NCI-H69 (cell line): ENCODE data around the gene ARHGAP26.

ENCODE experiments used
- DNase-seq: peaks from one replicate; lab custom pipeline; 2025; lab: John Stamatoyannopoulos, UW

Gene ARHGAP26

DNA sequence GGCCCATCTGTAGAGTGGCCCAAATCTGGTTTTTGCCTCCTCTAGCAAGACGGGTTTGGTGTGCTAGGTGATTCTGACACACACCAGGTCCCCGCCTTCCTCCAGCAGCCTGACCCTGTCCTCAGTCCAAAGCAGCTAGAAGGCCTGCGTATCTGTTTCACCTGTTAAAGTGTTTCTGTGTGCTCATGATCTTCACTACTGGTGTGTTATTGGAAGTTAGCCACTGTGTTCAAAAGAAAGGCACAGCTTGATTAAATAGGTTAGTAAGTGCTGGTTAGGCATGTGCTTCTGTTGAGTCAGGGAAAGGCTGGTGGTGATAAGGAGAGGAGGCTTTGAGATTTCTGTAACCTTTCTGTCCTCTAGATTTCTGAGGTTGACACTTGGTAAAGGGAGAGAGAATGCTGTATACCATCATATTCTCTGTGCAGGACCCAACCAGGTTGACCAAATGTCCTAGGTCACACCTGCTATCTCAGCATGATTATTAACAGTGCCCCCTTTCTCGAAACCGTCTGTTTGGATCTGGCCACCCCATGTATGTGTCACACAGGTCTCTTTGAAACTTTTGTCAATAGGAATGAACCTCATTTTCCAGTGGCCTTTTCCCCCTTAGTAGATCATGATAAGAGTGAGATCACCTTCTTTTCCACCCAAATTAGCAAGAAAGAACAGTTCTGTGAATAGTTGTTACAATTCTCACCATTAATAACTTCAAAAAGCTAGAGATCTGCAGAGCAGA lies 58.8 kb downstream of the ARHGAP26 start:
- peak; percentile 34 for DNase-seq

DNA sequence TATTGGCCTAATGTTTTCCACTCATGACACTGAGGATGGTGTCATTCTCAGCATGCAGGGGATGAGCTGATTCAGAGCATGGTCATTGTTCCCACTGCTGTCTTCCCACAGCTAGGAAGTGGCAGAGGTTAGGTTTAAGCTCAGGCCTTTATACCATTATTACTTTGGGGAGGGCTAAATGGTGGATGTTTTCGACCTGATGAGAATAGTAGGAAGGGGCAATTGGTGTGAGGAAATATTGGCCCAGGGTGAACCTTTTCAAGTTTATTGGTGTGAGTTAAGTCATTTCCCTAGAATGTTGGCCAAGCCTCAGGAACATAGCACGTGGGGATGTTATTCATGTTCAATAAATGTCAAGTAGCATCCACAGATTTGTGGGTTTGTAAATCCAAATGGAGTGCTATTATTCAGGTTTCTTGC lies 59.6 kb downstream of the ARHGAP26 start:
- DNase-seq, result no peak

DNA sequence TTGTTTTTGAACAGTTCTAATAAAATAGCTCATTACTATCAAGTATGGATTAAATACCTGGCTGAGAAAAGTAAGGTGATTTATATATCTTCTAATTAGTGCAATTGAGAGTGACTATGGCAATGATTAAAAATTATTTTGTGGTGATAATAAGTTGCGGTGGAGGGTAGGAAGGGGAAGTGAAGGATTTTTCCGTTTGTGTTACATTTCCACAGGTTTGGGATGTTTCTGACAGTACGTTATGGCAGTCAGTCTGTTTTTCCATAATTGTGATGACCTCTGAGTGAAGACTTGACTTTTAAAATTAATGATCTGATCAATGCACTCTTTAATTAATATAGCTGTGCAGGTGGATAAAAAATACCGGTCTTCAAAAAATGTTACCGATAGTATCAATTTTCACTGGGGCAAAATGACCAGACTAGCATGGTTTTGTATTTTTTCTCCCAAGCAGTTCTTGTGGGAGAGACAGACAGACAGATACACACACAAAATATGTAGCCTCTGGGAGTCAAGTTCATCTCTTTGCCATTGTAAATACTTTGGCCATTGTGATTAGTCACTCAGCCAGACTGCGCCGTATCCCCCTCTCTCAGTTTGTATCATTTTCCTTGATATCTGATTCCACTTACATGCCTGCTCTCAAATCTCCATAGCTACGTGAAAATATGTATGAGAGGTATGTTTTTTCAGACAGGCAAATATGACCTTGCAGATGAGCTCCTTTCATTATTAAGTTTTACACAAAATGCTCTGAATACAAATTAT lies 60.2 kb downstream of the ARHGAP26 start:
- no peak for DNase-seq

DNA sequence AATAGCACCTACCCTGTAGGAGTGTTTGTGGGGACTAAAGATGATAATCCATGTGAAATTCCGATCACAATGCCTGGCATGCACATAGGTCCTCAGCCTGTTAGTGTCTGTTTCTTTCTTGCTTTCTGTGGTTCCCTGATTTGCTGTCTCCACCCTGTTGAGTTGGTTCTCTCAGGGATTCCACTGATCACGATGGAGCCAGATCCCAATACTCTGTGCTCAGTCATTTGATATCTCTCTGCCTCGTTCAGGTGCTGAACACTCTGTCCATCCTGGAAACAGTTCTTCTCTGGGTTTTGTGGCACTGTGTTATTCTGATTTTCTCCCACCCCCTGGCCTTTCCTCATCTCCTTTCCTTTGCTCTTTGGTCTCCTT lies 60.8 kb downstream of the ARHGAP26 start:
- DNase-seq, result peak; percentile 11

DNA sequence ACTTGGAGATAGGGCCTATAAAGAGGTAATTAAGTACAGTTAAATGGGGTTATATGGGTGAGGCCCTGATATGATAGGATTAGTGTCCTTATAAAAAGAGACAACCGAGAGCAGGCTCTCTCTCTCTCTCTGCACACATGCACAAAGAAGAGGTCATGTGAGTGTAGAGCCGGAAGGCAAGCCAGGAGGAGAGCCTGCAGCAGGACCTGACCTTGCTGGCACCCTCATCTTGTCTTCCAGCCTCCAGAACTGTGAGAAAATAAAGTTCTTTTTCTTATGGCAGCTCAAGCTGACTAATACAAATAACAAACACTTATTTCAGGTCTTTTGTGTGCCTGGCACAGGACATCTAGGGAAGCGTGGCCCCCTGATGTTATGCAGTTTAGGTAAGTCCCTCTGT lies 62.1 kb downstream of the ARHGAP26 start:
- DNase-seq, result no peak

DNA sequence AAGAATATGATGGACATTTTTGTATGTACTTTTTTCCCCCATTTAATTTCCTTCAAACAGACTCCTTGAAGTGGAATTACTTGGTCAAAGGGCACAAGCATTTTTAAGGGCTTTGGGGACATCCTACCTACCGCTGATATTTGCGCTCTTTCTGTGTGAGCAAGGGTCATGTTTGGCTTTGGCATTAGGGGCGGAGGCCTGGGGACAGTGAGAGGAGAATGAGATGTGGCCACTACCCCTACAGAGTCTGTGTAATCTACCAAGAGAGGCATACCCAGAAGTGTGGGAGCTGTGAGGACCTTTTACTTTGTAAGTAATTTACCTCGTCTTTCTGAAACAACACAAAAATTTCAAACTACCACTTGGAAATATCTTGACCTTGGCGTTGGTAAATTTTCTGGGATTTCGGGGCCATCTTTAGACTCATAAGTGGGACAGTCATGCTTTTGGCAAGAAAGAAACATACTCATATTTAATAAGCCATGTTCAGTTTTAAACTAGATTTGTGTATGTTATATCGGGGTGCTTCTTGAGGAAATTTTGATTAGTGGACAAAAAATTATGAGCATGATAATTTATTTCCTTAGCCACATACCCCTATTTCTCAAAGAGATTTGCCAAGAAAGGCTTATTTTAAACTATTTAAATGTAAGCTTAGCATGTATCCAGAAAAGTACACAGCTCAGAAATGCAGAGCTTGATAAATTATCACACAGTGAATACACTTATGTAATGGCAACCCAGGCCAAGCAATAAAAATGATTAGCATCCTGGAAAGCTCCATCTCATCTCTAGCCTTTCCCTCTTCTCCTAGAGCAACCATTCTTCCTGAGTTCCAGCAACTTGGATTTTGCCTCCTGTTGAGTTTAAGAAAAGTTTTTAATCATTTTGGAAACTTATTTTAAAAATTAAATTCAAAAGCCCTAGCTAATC lies 63.6 kb downstream of the ARHGAP26 start:
- no peak for DNase-seq

DNA sequence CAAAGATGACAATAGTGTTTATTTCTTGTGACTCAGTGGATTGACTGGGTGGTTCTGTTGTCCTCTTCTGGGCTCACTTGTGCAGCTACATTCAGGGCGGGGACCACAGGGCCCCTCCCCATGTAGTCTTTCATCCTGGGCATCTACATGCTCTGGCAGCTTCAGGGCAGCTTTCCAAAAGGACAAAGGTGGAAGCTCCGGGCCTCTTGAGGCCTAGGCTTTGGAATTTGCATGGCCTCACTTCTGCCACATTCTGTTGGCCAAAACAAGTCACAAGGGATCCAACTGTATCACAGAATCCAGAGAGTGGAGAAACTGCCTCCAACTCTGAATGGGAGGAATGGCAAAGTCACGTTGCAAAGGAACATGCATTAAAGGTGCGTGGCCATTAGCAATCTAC lies 64.3 kb downstream of the ARHGAP26 start:
- no peak for DNase-seq

DNA sequence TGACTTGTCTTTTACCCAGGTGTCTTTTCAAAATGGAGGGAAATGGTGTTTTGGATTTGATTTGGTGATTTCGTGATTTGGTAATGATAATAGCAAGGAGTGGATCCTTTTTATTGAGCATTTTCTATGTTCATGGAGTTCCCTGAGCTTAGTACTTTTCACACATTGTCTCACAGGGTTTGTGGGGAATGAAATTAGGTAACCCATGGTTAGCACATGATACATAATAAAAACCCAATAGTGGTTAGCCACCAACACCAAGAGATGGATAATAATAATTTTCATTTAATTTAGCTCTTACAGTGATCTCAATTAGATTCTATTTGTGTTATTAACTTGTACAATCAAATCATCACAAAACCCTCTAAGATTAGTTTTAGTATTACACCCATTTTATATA lies 65.4 kb downstream of the ARHGAP26 start:
- no peak for DNase-seq

DNA sequence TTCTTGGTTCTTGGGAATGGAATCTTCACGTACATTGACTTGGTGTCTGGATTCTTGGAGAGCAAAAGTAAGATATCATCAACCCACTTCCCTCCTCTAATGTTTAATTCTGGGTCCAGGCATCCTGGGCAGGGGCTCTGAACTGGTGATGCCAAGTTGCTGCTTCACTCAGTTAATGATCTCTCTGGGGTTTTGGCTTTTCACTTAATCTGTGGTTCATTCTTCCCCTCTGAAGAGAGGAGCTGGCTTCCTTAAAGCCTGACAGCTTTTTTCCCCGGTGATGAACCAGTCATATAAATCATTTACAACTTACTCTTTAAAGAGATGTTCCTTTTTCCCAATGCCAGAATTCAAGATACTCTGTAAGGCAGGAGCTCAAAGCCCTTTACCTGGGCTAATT lies 65.9 kb downstream of the ARHGAP26 start:
- no peak for DNase-seq

DNA sequence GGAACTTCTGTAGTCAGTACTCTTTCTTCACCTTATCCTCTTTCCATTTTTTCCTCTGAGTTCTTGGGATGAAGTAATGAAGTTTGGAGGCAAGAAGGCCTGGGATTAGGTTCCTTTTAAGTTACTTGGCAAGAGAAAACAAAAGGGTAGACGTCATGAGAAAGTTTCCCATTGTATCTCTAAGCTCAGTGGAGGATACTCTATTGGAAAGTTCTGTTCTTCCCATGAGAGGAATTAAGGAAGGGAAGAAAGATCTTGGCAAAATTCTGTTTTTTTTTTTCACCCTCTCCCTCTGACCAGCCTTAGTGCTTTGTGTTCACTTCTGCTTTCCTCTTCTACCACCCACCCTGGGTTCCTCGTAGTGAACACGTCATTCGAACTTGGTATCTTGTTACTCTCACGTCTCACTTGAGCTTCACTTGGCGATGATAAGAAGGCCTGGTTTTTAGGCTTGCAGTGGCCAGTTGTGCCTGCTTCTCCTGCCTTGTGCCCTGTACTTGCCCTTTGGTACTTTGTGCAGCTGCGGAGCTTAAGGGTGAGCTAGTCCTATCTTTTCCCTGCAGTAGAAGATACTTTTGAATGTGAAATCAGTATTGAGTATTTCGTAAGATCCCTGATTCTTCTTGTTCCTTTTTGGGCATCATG lies 67.0 kb downstream of the ARHGAP26 start:
- DNase-seq, result no peak

DNA sequence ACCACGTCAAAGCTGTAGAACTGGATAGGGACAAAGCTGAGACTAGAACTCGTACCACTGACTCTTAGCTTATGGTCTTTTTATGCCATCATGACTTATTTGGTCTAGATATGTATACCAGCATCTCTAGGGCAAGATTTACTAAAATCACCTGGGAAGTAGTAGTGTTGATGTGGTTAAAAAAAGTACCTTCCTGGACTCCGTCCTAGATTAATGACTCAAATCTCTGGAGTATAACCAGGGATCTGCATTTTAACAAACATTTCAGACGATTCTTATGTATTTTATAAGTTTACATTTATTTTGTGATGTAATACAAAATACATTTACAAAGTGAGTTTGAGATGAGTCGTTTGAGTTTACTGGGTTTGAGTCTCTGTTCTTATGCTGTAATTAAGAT lies 68.7 kb downstream of the ARHGAP26 start:
- DNase-seq, result no peak

DNA sequence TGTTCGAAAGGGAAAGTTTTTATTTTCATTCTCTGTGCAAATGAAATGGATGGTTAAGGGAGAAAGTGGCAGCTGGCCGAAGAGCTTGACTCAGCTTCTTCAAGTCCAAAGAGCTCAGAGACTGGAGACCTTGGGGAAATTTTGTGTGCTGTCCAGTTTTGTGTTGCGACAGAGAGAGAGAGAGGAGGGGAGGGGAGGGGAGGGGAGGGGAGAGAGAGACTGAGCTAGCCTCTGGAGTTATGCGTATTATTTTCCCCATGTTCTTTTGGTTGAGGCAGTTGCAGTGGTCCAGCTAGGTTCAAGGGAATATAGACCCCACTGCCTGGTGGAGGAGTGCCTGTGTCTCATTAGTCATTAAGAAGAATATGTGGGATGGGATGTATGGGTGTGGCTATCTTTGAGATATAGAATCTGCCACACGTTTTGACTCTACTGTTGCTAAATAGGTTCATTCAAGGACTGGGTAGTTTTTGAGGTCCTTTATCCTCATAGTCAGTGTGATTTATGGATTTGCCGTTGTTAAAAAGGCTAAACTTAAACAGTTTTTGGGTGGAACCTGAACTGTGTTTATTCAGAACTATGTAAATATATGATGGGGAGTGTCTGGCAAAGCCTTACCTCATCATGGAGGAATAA lies 69.7 kb downstream of the ARHGAP26 start:
- DNase-seq, result peak; percentile 83

DNA sequence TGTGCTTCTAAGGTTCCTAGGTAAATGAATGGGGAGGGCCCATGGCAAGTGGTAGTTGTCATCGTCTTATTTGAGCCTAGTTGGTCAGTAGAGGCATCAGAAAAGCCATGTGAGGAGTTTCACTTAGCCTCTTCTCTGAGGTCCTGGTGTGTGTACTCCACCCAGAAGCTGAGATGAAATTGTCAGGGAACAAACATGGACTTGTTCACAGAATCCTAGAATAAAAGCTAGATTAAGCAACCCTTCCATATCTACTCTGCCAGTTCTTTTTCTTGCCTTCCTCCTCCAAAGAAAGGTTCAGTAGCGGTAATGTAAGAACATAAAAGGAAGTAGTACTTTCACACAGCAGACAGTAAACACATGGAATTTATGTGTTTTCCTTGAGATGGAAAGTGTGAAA lies 70.4 kb downstream of the ARHGAP26 start:
- peak; percentile 64 for DNase-seq

DNA sequence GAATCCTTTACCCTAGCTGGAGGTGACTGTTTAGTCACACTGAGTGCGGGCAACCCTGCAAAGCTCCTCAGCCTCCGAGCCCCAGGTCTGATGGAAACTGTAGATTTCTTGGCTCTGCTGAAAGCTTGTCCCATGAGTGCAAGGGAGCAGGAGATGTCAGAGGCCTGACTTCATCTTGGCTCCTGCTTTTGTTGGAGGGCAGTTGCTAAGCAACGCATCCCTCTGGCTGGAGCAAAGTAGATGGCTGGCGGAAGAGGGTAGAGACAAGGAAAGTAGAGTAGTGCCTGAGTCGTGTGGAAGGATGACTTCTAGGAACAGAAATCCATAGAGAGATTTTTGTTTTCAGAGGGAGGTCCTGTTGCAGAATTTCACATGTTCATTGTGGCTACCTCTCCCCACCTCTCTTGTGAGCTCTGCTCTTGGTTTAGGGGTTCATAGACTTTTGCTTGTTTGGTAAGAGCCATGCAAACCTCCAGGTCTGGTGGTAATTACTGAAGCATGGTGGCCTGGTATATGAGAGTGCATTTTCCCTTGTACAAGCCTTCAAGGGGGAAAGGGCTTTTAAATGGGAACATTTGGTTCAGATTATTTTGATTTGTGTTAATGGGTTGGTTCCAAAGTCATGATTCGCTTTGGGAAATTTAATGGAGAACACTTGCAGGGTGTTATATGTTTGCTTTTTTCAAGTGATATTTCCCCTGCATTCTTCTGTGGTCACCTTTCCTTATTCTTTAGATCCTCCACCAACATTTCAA lies 71.5 kb downstream of the ARHGAP26 start:
- peak; percentile 36 for DNase-seq

DNA sequence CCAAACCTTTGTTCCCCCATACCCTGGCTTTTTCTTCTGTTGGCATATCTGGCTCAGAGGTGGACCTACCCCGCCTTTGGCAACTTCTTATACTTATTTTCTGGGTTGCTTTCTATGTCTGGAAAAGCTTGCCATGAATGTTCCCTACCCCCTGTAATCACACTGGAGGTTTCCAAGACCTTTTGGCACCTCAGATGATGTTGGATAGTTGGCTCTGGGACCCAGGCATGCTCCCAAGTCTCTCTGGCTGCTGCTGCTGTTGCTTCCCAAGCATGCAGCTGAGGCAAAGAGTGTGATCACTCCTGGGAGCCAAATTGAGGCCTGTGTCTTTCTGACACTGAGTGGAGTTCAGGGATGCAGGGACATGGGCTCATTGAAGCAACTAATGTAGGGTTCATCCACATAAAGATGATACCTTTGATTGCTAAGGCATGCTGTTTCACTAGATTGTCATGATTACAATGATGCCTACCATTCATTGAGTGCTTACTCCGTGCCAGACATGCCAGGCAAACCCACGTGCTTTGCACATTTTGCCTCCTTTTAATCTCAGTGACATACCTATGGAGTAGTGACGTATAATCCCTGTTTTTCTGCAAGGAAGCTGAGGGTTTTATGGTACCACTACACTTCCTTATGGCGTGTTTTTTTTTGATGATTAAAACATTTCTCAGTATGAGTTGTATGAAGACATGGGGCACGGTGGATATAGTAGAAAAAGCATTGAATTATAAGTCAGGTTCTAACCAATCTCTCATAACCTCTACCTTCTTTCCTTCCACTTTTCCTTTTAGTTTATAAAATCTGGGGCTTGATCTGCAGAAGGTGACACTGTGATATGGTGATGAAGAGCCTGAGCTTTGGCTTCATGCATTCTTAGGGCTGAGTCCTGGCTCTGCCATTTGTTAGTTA lies 73.1 kb downstream of the ARHGAP26 start:
- DNase-seq, result no peak

DNA sequence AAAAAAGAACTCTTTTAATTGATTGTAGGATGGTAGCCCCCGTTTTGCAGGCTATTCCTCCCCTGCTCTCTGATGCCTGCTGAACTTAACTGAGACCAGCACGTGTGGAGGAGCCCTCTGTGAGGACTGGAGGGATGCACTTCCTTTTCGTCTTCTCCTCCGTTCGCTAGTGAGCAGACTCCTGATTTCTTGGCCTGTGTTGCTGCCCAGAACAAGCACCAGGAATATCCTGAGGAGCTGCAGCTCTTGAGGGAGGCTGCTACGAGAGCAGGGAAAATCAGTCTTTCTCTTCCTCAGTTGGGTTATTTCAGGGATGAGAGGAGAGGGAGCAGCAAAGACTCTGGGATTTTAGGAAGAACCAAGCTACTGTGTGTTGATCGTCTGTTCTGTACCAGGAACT lies 74.7 kb downstream of the ARHGAP26 start:
- DNase-seq, result no peak

DNA sequence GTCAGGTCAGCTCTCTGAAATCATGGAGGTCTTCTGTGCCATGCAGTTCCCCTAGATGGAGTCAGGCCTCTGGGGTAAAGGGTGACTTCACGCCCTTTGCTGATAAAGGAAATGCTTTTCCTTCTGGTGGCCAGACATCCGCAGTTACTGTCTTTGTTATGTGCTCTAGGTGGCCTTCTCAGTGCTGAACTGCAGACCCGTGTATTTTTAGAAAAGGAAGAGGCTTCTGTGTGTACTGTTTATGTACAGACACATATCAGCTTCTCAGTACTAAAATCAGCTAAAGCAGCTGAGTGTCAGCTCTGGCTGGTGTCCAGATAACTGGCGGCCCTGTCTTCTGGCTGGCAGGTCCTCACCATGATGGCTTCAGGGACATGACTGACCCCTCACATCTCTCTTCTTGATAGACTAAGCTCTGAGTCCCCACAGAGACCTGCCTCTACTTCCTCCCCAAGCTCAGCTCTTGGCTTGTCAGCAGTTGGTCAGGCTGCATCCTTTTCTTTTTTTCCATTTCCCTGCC lies 75.3 kb downstream of the ARHGAP26 start:
- DNase-seq, result peak; percentile 25

DNA sequence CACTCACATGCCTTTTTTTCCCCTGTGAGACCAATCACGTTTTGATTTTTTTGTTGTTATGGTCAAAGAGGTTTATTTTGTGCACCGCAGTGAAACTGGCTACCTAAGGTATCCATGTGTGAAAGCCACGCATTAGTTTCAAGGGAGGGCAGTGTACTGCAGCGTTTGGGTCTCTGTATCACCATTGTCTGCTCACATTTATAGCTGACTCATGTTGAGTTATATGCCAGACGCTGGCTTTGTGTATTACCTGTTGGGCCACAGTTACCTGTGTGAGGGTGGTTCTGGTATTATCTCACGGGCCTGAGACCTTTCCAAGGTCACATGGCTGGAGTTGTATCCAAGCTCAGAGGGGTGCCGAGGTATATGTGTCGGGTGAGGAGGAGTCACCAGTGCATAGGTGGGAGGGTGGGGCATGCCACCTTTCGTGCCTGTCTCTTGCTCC lies 75.8 kb downstream of the ARHGAP26 start:
- peak; percentile 34 for DNase-seq

DNA sequence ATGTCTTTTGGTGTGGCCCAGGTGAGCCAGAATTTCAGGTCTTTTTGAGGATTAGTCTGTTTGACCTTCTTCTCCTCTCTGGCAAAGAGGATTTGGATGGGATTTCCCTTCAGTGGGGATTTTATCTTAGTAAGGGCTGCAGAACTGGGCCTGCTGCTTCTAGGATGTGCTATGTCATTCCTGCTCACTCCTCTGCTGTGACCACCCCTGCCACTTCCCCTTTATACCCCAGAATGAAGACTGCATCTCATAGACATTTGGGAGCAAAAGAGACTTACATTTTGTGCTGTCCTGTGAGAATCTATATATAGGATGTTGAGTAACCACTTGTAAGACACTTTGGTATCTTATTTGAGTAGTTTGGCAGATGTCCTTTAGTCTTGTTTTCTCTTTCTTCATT lies 76.2 kb downstream of the ARHGAP26 start:
- DNase-seq, result no peak
